NOMO-1 (cell line): ENCODE results near the gene PER2.
"Not testable (repeated sequence)": the region's sequence is repeated elsewhere in the genome, so short reads cannot be mapped to it uniquely, and the experiment has no call there.

Source experiments
- DNase-seq, 2 experiments: peaks; one replicate each; lab custom pipeline; 2025; ENCODE audit not compliant: unreplicated experiment in 2 of 2; lab: John Stamatoyannopoulos, UW

PER2 gene

GRCh38 chr2:238287737-238288649 lies at the start of gene PER2:
Gene PER2 (minus strand): TSS chr2:238288610. CDS start chr2:238277936, 10,674 bp downstream.
- DNase-seq: peak; percentile 40 to 59

GRCh38 chr2:238337846-238338245 lies 49.4 kb upstream of the PER2 start:
- DNase-seq: no peak

GRCh38 chr2:238336793-238337444 lies 48.5 kb upstream of the PER2 start:
- no peak for DNase-seq

GRCh38 chr2:238336151-238336550 lies 47.7 kb upstream of the PER2 start:
- no peak for DNase-seq

GRCh38 chr2:238335591-238335990 lies 47.2 kb upstream of the PER2 start:
- not testable (repeated sequence) for DNase-seq

DNA sequence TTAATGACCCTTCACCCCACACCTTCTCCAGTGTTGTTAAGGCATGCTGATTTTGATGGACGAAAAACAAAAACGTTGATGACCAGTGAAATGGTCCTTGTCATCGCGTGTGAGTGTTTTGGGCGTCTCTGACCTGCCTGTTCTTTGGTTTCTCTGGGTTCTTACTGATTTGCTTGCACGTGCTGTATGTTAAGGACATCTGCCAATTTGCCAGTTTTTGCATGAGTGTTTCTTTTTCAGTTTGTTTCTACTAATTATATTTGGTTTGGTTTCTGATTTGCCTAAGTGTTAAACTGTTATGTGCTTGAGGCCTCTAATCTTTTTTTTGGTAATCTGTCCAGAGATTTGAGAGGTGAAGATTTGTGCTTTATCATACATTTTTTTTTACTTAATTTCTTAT lies 46.5 kb upstream of the PER2 start:
- DNase-seq: no peak

- DNase-seq: no peak
These were observed 43.5 kb upstream of the PER2 start for GRCh38 chr2:238331916-238332315.

- no peak for DNase-seq
These were observed 42.0 kb upstream of the PER2 start for GRCh38 chr2:238330391-238330790.

- DNase-seq: no peak
These were observed 39.3 kb upstream of the PER2 start for GRCh38 chr2:238327751-238328150.

DNA sequence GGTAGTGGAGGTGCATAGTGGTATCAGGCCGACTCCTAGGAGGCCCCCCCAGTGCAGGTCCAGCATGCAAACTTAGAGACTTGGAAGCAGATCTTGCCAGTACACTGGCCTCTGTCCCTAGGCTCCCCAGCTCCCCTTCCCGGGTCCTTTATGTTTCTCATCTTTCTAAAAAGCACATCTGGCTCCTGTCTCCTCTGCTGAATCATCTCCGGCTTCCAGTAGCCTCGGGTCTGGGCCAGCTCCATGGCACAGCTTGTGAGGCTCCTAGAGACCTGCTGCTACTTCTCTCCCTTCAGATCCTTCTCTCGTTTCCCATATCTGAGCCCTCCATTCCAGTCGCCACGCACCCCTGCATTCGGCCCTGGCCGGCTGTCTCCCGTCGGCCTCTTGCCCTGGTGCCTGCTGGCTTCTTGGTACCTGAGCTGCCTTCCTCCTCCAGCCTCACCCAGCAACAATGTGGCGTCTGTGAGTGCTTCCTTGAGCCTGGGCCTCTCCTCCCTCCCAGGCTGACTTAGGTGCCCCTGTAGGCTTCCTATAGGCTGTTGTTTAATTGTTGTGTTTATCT lies 38.5 kb upstream of the PER2 start:
- no peak for DNase-seq

DNA sequence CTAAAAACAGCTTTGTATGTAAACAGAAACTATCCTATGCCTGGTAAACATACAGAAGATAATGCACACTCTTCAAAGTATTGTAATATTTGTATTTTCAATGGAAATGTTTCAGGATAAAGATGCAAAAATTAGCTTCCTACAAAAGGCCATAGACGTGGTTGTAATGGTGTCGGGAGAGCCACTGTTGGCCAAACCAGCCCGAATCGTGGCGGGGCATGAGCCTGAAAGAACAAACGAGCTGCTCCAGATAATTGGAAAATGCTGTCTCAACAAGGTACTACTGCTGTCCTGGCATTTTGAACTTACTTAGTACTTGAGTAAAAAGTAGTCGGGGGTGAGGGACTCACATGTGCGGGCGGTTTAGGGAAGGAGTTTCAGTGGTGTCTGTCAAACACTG lies 37.3 kb upstream of the PER2 start:
- no peak for DNase-seq

GRCh38 chr2:238324248-238324647 lies 35.8 kb upstream of the PER2 start:
- not testable (repeated sequence) for DNase-seq

DNA sequence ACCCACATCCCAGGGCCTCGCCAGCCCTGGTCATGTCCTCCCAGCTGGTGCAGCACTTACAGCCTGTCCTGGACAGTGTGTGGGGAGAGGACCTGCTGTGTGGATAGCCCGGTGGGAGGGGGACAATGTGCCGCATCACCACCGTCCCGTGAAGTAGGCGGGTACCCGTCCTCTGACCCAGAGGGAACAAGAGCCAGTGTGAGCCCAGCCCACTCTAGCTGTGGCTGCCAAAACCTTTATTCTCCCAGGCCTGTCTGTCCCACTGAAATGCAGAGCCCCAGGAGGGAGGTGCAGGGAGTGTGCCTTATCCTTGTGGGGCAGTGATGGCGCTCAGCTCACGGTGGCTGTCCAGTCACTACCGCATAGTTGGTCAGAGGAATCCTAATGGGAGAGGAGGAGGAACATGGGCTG lies 33.6 kb upstream of the PER2 start:
- DNase-seq: no peak

DNA sequence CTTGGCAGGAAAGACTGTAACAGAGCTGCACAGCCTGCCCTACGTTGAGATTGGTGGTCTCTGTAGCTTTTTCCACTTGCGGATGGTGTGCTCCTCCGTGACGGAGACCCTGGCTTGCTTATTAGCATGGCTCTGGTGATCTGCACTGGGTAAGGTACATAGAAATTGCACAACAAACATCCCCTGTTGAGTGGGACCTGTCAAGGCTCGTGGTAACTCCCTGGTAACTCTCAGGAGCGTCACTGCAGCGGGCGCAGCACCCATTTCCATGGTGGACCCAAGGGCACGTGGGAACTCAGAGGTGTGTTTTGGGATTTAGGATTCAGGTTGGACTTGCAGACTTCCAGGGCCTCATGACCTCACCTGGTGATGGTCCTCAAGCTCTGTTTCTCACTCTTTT lies 33.1 kb upstream of the PER2 start:
- DNase-seq: no peak

- DNase-seq: no peak
These were observed 32.4 kb upstream of the PER2 start for GRCh38 chr2:238320648-238321281.

GRCh38 chr2:238320246-238320647 lies 31.8 kb upstream of the PER2 start, which contains the start of gene TRAF3IP1:
Gene TRAF3IP1 (plus strand): TSS chr2:238320518. CDS start chr2:238320663, 145 bp downstream.
- DNase-seq: peak; percentile 66 to 84

DNA sequence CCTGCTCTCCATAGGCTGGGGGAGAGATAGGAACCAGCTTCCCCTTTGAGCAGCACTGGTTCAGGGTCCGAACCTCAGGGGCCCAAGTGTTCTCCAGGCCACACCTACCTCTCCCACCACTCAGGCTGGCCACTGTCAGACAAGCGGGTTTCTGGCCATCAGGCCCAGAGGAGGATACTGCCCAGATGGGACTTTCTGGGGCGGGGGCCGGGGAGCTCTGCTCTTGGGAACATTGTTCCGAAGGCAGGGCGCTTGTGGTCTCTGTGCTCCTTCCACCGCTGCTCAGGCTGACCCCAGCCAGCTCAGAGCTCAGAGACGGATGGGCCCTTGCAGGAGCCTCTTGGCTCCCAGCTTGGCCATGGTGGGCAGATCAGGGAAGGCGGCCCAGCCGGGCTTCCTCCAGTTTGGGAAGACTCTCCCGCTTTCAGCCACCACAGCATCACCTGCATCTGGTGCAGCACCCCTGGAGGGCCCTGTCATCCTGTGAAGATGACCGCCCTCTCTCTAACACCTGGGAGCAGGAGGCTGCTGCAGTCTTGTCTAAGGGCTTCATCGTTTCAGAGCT lies 26.7 kb upstream of the PER2 start:
- no peak for DNase-seq

DNA sequence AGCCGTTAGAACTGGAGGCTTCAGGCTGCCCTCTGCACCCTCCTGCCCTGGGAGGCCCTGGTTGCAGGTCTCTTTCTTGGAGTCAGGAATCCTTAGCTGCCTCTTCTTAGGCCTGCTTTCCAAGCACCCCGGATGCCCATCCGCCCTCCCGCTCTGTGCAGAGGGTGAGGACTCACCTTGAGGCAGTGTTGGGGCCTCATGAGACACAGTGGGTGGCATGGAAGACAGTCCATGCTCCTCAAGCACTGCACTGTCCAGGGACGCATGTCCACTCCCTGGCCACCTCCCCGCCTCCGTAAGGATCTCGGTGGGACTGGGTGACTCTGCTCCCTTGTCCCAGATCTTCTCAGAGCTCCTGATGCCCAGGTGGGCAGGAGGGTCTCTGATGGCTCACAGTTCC lies 26.2 kb upstream of the PER2 start:
- no peak for DNase-seq

- no peak for DNase-seq
These were observed 25.6 kb upstream of the PER2 start for GRCh38 chr2:238313991-238314350.

DNA sequence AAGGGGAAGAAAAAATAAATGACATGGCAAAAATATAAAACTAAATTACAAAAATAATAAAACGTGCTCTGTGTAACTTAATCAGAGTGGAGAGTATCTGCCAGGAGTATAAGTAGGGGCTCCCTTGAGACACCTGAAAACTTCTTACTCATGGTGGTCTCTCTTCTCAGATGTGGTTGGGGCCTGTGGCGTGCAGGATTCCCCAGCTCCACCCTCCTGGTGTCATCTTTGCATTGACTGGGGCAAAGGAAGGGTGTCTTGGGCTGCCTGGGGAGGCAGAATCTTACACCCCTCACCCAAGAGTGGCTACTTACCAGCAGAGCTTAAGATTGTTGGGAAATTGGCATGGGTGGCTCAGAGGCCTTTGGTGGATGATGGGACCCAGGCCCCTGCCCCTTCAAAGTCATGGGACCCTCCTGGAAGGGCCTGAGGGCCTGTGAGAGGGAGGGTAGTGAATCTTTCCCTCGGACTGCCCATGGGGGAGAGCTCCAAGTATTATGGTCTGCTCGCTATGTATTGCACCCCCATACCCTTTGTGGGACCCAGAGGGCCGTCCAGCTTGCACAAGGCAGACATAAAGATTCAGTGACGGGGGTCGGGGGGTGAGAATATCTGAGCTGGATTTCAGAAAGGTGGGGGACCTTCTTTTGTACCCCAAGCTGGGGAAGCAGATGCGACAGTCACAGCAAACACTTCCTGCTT lies 25.0 kb upstream of the PER2 start:
- DNase-seq: no peak
